Panc1 (cell line): ENCODE data around the gene SMAD3.

Experiments used
- CTCF ChIP-seq: fragments of 450-650 bp; IDR thresholded peaks from 2 replicates; pipeline ENCODE4 v1.5.1; 2017; ENCODE audit warnings: mild to moderate bottlenecking
- POLR2AphosphoS5 ChIP-seq: IDR thresholded peaks from 2 replicates; pipeline ENCODE4 v1.6.1; 2012; ENCODE audit warnings: mild to moderate bottlenecking, low read depth, low read length, moderate library complexity
- SIN3A ChIP-seq: IDR thresholded peaks from 2 replicates; pipeline ENCODE4 v1.6.1; 2012; ENCODE audit warnings: low read depth, mild to moderate bottlenecking, low read length, moderate library complexity, borderline replicate concordance; ENCODE audit not compliant: insufficient read depth

- TF ChIP-seq CTCF (no peak), SIN3A (no peak), POLR2AphosphoS5 (no peak)
These were observed 35.6 kb downstream of the SMAD3 start for GRCh38 chr15:67100801-67101581.
